Choroid plexus epithelial cell (primary cell): ENCODE data around the gene CXXC5.
A peak's percentile ranks its signal among the peaks of the same experiment; 100 is the strongest.
"Not testable (repeated sequence)": the region's sequence is repeated elsewhere in the genome, so short reads cannot be mapped to it uniquely, and the experiment has no call there.

Experiments
- DNase-seq: peaks from one replicate; pipeline ENCODE4 v3.0.0-alpha.2; 2010; ENCODE audit warnings: low read depth
- H3K4me3 ChIP-seq: 2 replicates; pipeline ENCODE4 v1.5.1; 2011; ENCODE audit warnings: low read depth, mild to moderate bottlenecking, control low read depth, low read length, moderate library complexity
- TF ChIP-seq, protein P1 (sequence below): conservative IDR thresholded peaks from 2 replicates; pipeline ENCODE4 v1.5.1; 2011; ENCODE audit warnings: low read depth, mild to moderate bottlenecking, control low read depth, inconsistent platforms, low read length, moderate library complexity

Gene CXXC5

DNA sequence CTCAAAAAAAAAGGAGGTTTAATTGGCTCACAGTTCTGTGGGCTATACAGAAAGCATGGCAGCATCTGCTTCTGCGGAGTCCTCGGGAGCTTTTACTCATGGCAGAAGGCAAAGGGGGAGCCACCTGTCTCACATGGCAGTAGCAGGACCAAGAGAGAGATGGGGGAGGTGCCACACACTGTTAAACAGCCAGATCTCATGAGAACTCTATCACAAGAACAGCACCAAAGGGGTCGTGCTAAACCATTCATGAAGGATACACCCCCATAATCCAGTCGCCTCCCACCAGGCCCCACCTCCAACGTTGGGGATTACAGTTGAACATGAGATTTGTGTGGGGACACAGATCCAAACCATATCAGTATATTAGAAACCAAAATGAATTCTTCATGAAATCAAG, 28.3 kb upstream of the CXXC5 start:
- DNase-seq: no peak
- TF ChIP-seq, protein P1, sequence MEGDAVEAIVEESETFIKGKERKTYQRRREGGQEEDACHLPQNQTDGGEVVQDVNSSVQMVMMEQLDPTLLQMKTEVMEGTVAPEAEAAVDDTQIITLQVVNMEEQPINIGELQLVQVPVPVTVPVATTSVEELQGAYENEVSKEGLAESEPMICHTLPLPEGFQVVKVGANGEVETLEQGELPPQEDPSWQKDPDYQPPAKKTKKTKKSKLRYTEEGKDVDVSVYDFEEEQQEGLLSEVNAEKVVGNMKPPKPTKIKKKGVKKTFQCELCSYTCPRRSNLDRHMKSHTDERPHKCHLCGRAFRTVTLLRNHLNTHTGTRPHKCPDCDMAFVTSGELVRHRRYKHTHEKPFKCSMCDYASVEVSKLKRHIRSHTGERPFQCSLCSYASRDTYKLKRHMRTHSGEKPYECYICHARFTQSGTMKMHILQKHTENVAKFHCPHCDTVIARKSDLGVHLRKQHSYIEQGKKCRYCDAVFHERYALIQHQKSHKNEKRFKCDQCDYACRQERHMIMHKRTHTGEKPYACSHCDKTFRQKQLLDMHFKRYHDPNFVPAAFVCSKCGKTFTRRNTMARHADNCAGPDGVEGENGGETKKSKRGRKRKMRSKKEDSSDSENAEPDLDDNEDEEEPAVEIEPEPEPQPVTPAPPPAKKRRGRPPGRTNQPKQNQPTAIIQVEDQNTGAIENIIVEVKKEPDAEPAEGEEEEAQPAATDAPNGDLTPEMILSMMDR: no peak
- H3K4me3 ChIP-seq: no peak overlapping the region

DNA sequence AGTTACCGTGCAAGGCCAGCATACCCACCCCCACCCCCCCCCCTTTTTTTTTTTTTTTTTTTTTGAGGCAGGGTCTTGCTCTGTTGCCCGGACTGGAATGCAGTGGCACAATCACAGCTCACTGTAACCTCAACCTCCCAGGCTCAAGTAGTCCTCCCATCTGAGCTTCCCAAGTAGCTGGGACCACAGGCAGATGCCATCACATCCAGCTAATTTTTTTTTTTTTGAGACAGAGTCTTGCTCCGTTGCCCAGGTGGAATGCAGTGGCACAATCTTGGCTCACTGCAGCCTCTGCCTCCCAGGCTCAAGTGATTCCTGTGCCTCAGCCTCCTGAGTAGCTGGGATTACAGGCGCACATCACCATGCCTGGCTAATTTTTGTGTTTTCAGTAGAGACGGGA, 22.8 kb upstream of the CXXC5 start:
- not testable (repeated sequence) for DNase-seq, H3K4me3 ChIP-seq

DNA sequence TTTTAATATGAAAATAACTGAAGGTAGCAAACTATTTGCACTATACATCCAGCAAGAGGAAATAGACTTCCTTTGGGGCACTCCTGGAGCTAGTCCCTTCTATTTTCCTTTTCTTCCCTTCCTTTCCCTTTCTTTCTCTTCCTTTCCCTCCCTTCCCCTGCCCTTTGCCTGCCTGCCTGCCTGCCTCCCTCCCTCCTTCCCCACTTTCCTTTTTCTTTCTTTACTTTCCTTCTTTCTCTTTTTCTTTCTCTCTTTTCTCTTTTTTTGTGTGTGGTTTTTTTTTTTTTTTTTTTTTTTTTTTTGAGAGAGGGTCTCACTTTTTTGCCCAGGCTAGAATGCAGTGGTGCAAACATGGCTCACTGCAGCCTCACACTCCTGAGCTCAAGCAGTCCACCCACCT, 17.3 kb upstream of the CXXC5 start:
- TF ChIP-seq, protein P1: no peak
- H3K4me3 ChIP-seq: no peak overlapping the region

DNA sequence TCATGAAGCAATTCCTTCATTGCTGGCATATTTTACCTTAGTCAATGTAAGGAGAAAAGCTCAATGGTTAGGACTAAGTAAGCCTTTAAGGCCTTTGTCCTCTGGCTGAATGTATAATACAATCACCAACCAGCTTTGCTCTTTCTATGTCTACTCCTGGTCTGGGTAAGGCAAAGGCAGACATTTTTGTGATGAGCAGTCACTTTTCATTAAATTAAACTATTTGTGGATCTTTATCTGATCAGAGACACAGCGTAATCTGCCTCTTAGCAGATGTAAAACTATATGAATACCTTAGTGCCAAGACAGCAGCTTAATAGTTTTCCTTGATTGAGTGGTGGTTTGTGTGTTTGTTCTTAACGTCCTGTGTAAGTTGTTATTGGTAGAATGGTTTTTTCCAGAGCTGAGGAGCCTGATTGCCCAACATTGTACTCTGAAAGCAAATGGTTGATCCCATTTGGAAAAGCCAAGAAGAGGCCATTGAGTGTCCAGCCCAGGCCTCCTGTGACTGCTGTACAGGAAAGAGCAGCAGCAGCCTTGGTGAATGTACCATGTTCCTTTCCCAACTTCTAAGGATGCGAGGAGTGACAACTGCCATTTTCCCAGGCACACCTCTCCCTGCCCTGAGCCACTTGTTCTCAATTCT, 16.5 kb upstream of the CXXC5 start:
- TF ChIP-seq, protein P1: no peak
- DNase-seq: no peak
- no peak overlapping the region for H3K4me3 ChIP-seq

More for the DNA sequence above, 17.3 kb upstream of the CXXC5 start:
- no peak for DNase-seq

DNA sequence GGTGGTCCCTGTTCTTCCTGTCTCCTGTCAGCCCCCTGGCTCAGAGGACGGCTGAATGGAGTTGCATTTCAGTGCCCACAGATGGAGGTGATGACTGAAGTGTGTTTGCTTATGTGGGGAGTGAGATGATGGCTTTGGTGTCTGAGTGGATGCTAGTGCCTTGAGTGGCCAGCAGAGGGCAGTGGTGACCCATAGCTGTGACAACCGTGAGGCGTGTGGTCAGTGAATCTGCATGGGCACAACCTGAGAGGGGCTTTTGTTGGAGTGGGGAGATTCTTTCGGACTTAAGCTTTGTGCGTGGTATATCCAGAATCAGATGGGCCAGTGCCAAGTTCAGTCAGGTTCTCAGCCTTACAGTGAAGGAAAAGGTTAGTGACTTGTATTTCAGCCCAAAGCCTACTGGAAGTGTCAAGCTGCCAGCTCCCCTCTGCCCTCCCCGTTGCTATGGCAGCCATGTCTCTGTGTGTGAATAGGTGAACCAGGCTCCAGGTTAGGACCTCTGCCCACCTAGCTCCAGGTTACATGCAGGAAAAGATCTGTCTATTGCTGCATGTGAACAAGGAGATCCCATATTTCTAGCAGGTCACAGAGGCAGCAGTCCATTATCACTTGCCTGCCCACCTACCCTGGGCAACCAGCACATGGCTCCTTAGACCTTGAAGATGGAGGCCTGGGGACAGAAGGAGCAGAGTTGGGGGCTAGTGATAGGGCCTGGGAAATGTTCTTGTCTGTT, 14.7 kb upstream of the CXXC5 start:
- TF ChIP-seq, protein P1: peak; percentile 99
- peak; percentile 85 for DNase-seq
- H3K4me3 ChIP-seq: no peak overlapping the region

DNA sequence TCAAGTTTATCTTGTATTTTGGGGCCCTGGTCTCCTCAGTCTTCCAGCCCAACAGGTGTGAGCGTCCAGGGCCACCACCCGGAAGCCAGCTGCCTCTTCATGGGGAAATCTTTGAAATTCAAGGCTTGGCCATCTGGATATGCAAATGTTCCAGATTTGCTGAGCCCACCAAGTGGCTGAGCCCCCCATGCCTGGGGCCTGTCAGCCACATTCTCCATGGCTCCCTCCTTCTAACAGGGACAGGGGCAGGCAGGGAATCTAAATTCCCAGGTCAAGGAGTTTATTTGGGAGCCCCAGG, 14.2 kb upstream of the CXXC5 start:
- TF ChIP-seq, protein P1: no peak
- no peak for DNase-seq
- no peak overlapping the region for H3K4me3 ChIP-seq

DNA sequence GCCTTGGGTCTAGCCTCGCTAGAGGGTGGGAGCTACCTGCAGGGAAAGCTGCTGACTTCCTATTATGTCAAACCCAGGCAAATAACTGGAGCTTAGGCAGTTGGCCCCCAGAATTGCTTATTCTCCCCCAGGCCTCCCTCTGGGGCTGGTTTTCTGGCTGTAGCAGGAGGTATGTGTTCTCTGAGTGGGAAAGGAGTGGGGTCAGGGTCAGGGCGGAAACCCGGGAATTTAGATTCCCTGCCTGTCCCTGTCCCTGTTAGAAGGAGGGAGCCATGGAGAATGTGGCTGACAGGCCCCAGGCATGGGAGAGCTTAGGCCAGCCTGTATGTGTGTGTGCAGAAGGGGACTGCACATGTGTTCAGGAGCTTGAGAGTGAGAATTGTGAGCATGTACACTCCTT, 13.6 kb upstream of the CXXC5 start:
- TF ChIP-seq, protein P1: no peak
- DNase-seq: no peak
- H3K4me3 ChIP-seq: no peak overlapping the region
